HepG2 (cell line): ENCODE results near the gene DIS3L2. TPM values are rescaled to one million over a fixed set of nuclear protein-coding genes. Genes with fewer than 3 reads are reported as not detected.
"Not testable (repeated sequence)": the region's sequence is repeated elsewhere in the genome, so short reads cannot be mapped to it uniquely, and the experiment has no call there.

Experiments
- ATAC-seq: fragments of 200-7000 bp; cut with Tn5 transposase; 3 replicates; pipeline ENCODE4 v1.9.1; 2020; ENCODE audit warnings: mild to moderate bottlenecking, moderate library complexity
- BruUV-seq: library from RNA; stranded (reverse); fragments of 400-500 nt; replicated peaks from 2 replicates; lab custom pipeline; 2021; lab: Mats Ljungman, UMichigan
- CTCF ChIA-PET: fragments of 300-600 bp; formaldehyde crosslinking; extraction: SDS; loops from one replicate; lab custom pipeline; 2021; ENCODE audit warnings: low total read pairs, inconsistent platforms, low intra/inter-chr PET ratio; lab: Yijun Ruan, JAX
- POLR2A ChIA-PET: fragments of 350-600 bp; sonication (Branson Sonifier 250); formaldehyde crosslinking; loops from one replicate; lab custom pipeline; 2020; ENCODE audit warnings: antibody characterized with exemption, inconsistent platforms; lab: Yijun Ruan, JAX
- DNase-seq: peaks from one replicate; pipeline ENCODE4 v3.0.0-alpha.2; 2015; ENCODE audit warnings: low spot score
- FAIRE-seq: peaks from 3 replicates; lab custom pipeline; 2011; peaks lifted over from hg19 to GRCh38; lab: Jason Lieb, UNC
- H2AFZ ChIP-seq: one replicate; pipeline ENCODE4 v1.6.1; 2011; ENCODE audit warnings: low read length, inconsistent platforms
- H3K27ac ChIP-seq: fragments of 300-600 bp; 3 replicates; pipeline ENCODE4 v1.8.0; 2011; ENCODE audit warnings: mixed run types, mild to moderate bottlenecking, mixed read lengths, low read length, inconsistent platforms; ENCODE audit not compliant: insufficient read depth; ENCODE audit errors: extremely low read length
- H3K27me3 ChIP-seq, 2 experiments: fragments of 200-600 bp in 1 of 2; 2 replicates in 1 of 2; 3 replicates in 1 of 2; pipeline versions ENCODE4 v1.6.0 to v1.8.0; 2011; ENCODE audit warnings: low read length in 2 of 2, mild to moderate bottlenecking in 2 of 2, moderate library complexity in 2 of 2, inconsistent platforms in 1 of 2; ENCODE audit not compliant: insufficient read depth in 2 of 2, control insufficient read depth in 1 of 2
- H3K36me3 ChIP-seq, 2 experiments: fragments of 200-600 bp in 1 of 2; replicated peaks in 1 of 2; 2 replicates in 1 of 2; 3 replicates in 1 of 2; pipeline versions ENCODE4 v1.5.1 to v1.8.0; 2011; ENCODE audit warnings: low read length in 2 of 2, inconsistent platforms in 1 of 2; ENCODE audit not compliant: insufficient read depth in 2 of 2, control insufficient read depth in 1 of 2
- H3K4me1 ChIP-seq: 2 replicates; pipeline ENCODE4 v1.5.1; 2012; ENCODE audit warnings: low read length, inconsistent platforms; ENCODE audit not compliant: insufficient read depth
- H3K4me2 ChIP-seq: 2 replicates; pipeline ENCODE4 v1.6.0; 2011; ENCODE audit warnings: low read depth, low read length, inconsistent platforms
- H3K4me3 ChIP-seq, 3 experiments: fragments of 200-600 bp in 1 of 3; sonication (generic), shearing (Covaris generic) in 1 of 3; replicated peaks in 1 of 3; 2 replicates each; pipeline ENCODE4 v1.5.1; 2011 to 2016; ENCODE audit warnings: low read length in 3 of 3, inconsistent platforms in 2 of 3, low read depth in 2 of 3, mild to moderate bottlenecking in 2 of 3, control low read depth in 1 of 3, mixed read lengths in 1 of 3; ENCODE audit not compliant: insufficient read depth in 1 of 3
- H3K79me2 ChIP-seq: one replicate; pipeline ENCODE4 v1.6.1; 2011; ENCODE audit warnings: low read length, inconsistent platforms; ENCODE audit not compliant: insufficient read depth
- H3K9ac ChIP-seq: 2 replicates; pipeline ENCODE4 v1.6.0; 2011; ENCODE audit warnings: mild to moderate bottlenecking, low read depth, low read length, inconsistent platforms; ENCODE audit not compliant: insufficient read depth
- H3K9me3 ChIP-seq: 2 replicates; pipeline ENCODE4 v1.5.1; 2012; ENCODE audit warnings: mild to moderate bottlenecking, low read length
- H4K20me1 ChIP-seq: 2 replicates; pipeline ENCODE4 v1.6.0; 2011; ENCODE audit warnings: inconsistent platforms, mild to moderate bottlenecking, low read length, moderate library complexity; ENCODE audit not compliant: insufficient read depth
- NR2F1 ChIP-seq, 2 experiments: fragments of 450-650 bp in 1 of 2; formaldehyde crosslinking in 1 of 2; IDR thresholded peaks; 2 replicates each; pipeline versions ENCODE4 v1.5.0 to v1.6.1; 2016 to 2020; ENCODE audit warnings: mild to moderate bottlenecking in 1 of 2, missing compliant biosample characterization in 1 of 2, missing genetic modification reagents in 1 of 2, moderate library complexity in 1 of 2
- RARA ChIP-seq: IDR thresholded peaks from 2 replicates; pipeline ENCODE4 v1.6.1; 2016; ENCODE audit warnings: missing genetic modification reagents, missing compliant biosample characterization
- RXRA ChIP-seq: sonication (generic); formaldehyde crosslinking; IDR thresholded peaks from 2 replicates; pipeline ENCODE4 v1.5.1; 2020; ENCODE audit warnings: missing genetic modification reagents
- SKI ChIP-seq: fragments of 450-650 bp; IDR thresholded peaks from one replicate; pipeline ENCODE4 v1.6.1; 2018; ENCODE audit warnings: mild to moderate bottlenecking; ENCODE audit not compliant: partially characterized antibody
- ZNF687 ChIP-seq: sonication (generic); formaldehyde crosslinking; IDR thresholded peaks from 2 replicates; pipeline ENCODE4 v1.5.1; 2020; ENCODE audit warnings: mild to moderate bottlenecking, missing genetic modification reagents, moderate library complexity
- WGBS: methylation state at CpG from one replicate; pipeline ENCODE4 v1.1.6; 2017; ENCODE audit warnings: low lambda C conversion rate; 5-methylcytosine and 5-hydroxymethylcytosine counted together
- in situ Hi-C: cut with HindIII; loops from 2 replicates; pipeline ENCODE4 v1.10.0; 2017; ENCODE audit warnings: low pct_unique_long_range_greater_than_20kb; ENCODE audit not compliant: extremely low pct_ligation_motif_present
- intact Hi-C: fragments of 100-400 bp; cut with micrococcal nuclease; formaldehyde crosslinking; loops from one replicate; pipeline ENCODE4 v1.10.0; 2022; ENCODE audit not compliant: unreplicated experiment
- polyA plus RNA-seq, 8 experiments: library from polyadenylated mRNA; depleted of rRNA in 3 of 8; stranded (reverse) in 7 of 8; unstranded in 1 of 8; fragments of >200 nt; fragmentation: Illumina TruSeq in 4 of 8; extraction: Trizol in 4 of 8; gene quantifications; 2 replicates each; pipeline versions ENCODE4 v1.2.1 to v1.2.3, GENCODE V29; 2011 to 2016; ENCODE audit warnings: low read depth in 4 of 8, missing spikeins in 1 of 8, mixed read lengths in 1 of 8; ENCODE audit not compliant: insufficient read depth in 1 of 8
- total RNA-seq, 5 experiments: library from RNA; depleted of rRNA; stranded (reverse); fragments of >200 nt; fragmentation: Illumina TruSeq; extraction: Trizol; gene quantifications; 2 replicates each; pipeline ENCODE4 v1.2.3, GENCODE V29; 2016; ENCODE audit warnings: low read depth in 1 of 5

DIS3L2 gene
- total and polyA plus RNA-seq, 2 of the 13 experiments (the other 11 are each of a cell fraction or from before 2014, with no cell fraction given), result 7.0 to 23.9 TPM

GRCh38 chr2:232379610-232380590 lies 418.4 kb downstream of the DIS3L2 start:
- intact Hi-C loops, POLR2A ChIA-PET, H3K79me2 ChIP-seq, H2AFZ ChIP-seq, H3K27ac ChIP-seq, H3K9me3 ChIP-seq, H3K4me1 ChIP-seq, BruUV-seq, FAIRE-seq, in situ Hi-C loops, H3K4me3 ChIP-seq, H4K20me1 ChIP-seq, H3K9ac ChIP-seq, CTCF ChIA-PET, DNase-seq, H3K4me2 ChIP-seq, H3K36me3 ChIP-seq: not testable (repeated sequence)
- TF ChIP-seq RXRA (peak; percentile 58; the same call in 1 of the 2 replicates), SKI (peak; percentile 70), NR2F1 (CRISPR knock-in tag; IDR thresholded peaks at IDR 0.05) (peak in 1 of 2 experiments; percentile 19; a peak in 1 of 4 replicates), ZNF687 (CRISPR knock-in tag) (0 out of 2 replicates have a peak, but pooled peaks have one; percentile 17), RARA (CRISPR knock-in tag) (peak; percentile 66)
- peaks cover 13 to 75% of the 10 kb centered on the region in 2 experiments for H3K27me3 ChIP-seq
- WGBS, result 36% methylated on average over 22 of the region's 41 CpGs
- peak; percentile 5; the same call in 2 of the 3 replicates for ATAC-seq
